ENCODE results near the gene TIPARP. TPM values are rescaled to one million over a fixed set of nuclear protein-coding genes. Genes with fewer than 3 reads are reported as not detected.
"Not testable (repeated sequence)": the region's sequence is repeated elsewhere in the genome, so short reads cannot be mapped to it uniquely, and the experiment has no call there.

TIPARP gene
- polyA plus RNA-seq, 1 experiment = 25.1 TPM

DNA sequence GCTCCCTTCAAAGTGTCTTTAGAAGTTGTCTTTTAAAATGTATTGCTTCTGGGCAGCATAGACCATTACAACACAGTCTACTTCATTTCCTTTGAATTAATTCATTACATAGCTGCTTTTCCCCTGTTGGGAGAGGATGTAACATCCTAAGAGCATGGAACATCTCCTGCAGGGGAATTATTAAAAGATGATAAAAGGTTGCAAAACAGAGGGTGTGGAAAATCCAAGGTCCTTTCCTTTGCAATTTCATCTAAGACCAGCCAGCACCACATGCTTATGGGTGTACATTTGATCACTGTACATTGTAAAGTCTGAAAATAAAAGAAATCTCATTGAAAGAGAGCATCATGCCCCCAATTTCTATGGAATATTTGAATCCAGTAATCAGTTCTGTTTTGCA, 57.4 kb downstream of the TIPARP start:
- ChIA-PET CTCF (interaction anchor here (1.0 kb wide), 1 partner anchor 349 kb away, joined by 3 read pairs; no protein-coding TSS in a partner anchor), POLR2A (no interaction called here)
- DNase-seq (ENCODE audit: low read depth, low spot score) = no peak
- H3K27me3 ChIP-seq (ENCODE audit: control insufficient read depth, insufficient read depth, low read length) = no peaks in the 10 kb centered on the region
- no peaks in the 10 kb centered on the region for H3K9me3 ChIP-seq (ENCODE audit: control insufficient read depth, insufficient read depth, low read length)
- H3K27ac ChIP-seq (ENCODE audit: low read depth, low read length) = no peak overlapping the region
- H3K4me3 ChIP-seq (ENCODE audit: low read depth, low read length) = no peak overlapping the region
- no peak for TF ChIP-seq CTCF (IDR thresholded peaks at IDR 0.05; ENCODE audit: low read depth, low read length)

GRCh38 chr3:156732261-156732660, 57.9 kb downstream of the TIPARP start:
- no peaks in the 10 kb centered on the region for H3K27me3 ChIP-seq (ENCODE audit: control insufficient read depth, insufficient read depth, low read length)
- CTCF ChIA-PET = interaction anchor here (1.0 kb wide), 1 partner anchor 349 kb away, joined by 3 read pairs; no protein-coding TSS in a partner anchor
- H3K9me3 ChIP-seq (ENCODE audit: control insufficient read depth, insufficient read depth, low read length) = no peaks in the 10 kb centered on the region
- POLR2A ChIA-PET = no interaction called here
- no peak for TF ChIP-seq CTCF (IDR thresholded peaks at IDR 0.05; ENCODE audit: low read depth, low read length)
- no peak overlapping the region for H3K4me3 ChIP-seq (ENCODE audit: low read depth, low read length)
- DNase-seq (ENCODE audit: low read depth, low spot score) = no peak
- H3K27ac ChIP-seq (ENCODE audit: low read depth, low read length) = no peak overlapping the region

DNA sequence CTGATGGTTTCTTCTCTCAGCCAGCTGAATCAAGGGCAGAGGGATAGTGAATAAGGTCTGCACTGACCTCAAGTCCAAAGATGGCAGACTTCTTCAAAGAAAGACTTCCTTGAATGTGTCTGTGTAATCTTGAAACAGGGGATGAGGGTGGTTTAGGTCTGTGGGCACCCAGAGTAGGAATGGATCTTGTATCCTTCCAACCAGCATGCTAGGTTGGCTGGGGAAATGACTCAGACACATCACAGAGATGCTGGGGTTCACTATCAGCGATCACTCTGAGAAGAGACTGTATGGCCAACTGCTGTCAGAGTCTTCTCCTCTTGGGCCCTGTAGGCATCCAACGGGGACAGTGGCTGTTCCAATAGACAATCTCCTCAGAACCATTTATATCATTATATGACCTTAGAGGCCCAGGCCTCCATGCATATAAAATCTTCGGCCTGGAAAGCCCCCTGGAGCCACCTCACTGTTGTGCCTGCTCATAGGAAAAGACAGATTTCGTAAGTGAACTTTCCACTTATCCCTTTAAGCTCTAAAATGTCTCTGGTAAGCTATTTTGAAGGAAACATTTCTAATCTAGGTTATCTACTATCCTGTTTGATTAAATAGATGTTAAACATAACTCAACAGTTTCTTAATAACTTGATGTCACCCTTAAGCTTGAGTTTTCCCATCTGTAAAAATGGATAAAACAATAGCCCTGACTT, 58.5 kb downstream of the TIPARP start:
- CTCF ChIA-PET = interaction anchor here (1.0 kb wide), 1 partner anchor 348 kb away, joined by 3 read pairs; no protein-coding TSS in a partner anchor
- H3K4me3 ChIP-seq (ENCODE audit: low read depth, low read length) = no peak overlapping the region
- H3K27me3 ChIP-seq (ENCODE audit: control insufficient read depth, insufficient read depth, low read length) = no peaks in the 10 kb centered on the region
- no peak for DNase-seq (ENCODE audit: low read depth, low spot score)
- POLR2A ChIA-PET = no interaction called here
- no peaks in the 10 kb centered on the region for H3K9me3 ChIP-seq (ENCODE audit: control insufficient read depth, insufficient read depth, low read length)
- H3K27ac ChIP-seq (ENCODE audit: low read depth, low read length) = no peak overlapping the region
- TF ChIP-seq CTCF (IDR thresholded peaks at IDR 0.05; ENCODE audit: low read depth, low read length) = no peak

DNA sequence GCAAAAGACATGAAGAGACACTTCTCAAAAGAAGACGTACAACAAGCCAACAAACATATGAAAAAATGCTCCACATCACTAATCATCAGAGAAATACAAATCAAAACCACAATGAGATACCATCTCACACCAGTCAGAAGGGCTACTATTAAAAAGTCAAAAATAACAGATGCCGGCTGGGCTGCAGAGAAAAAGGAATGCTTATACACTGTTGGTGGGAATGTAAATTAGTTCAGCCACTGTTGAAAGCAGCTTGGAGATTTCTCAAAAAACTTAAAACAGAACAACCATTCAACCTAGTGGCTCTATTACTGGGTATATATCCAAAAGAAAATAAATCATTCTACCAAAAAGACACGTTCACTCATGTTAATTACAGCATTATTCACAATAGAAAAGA, 60.3 kb downstream of the TIPARP start:
- H3K27me3 ChIP-seq (ENCODE audit: control insufficient read depth, insufficient read depth, low read length); H3K27ac ChIP-seq (ENCODE audit: low read depth, low read length); DNase-seq (ENCODE audit: low read depth, low spot score); H3K9me3 ChIP-seq (ENCODE audit: control insufficient read depth, insufficient read depth, low read length); POLR2A ChIA-PET; CTCF ChIA-PET; H3K4me3 ChIP-seq (ENCODE audit: low read depth, low read length): not testable (repeated sequence)

GRCh38 chr3:156735471-156735870, 61.1 kb downstream of the TIPARP start:
- no peak overlapping the region for H3K27ac ChIP-seq (ENCODE audit: low read depth, low read length)
- H3K9me3 ChIP-seq (ENCODE audit: control insufficient read depth, insufficient read depth, low read length) = no peaks in the 10 kb centered on the region; the same call in 1 of the 2 replicates
- ChIA-PET CTCF (no interaction called here), POLR2A (no interaction called here)
- no peak overlapping the region for H3K4me3 ChIP-seq (ENCODE audit: low read depth, low read length)
- no peaks in the 10 kb centered on the region for H3K27me3 ChIP-seq (ENCODE audit: control insufficient read depth, insufficient read depth, low read length)
- DNase-seq (ENCODE audit: low read depth, low spot score) = no peak
- TF ChIP-seq CTCF (IDR thresholded peaks at IDR 0.05; ENCODE audit: low read depth, low read length) = no peak

DNA sequence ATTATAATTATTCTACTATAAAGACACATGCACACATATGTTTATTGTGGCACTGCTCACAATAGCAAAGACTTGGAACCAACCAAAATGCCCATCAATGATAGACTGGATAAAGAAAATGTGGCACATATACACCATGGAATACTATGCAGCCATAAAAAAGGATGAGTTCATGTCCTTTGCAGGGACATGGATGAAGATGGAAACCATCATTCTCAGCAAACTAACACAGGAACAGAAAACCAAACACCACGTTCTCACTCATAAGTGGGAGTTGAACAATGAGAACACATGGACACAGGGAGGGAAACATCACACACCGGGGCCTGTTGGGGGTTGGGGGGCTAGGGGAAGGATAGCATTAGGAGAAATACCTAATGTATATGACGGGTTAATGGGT, 62.7 kb downstream of the TIPARP start:
- H3K27me3 ChIP-seq (ENCODE audit: control insufficient read depth, insufficient read depth, low read length); POLR2A ChIA-PET; H3K4me3 ChIP-seq (ENCODE audit: low read depth, low read length); DNase-seq (ENCODE audit: low read depth, low spot score); H3K27ac ChIP-seq (ENCODE audit: low read depth, low read length); H3K9me3 ChIP-seq (ENCODE audit: control insufficient read depth, insufficient read depth, low read length): not testable (repeated sequence)
- CTCF ChIA-PET = interaction anchor here (1.5 kb wide), 1 partner anchor 400 kb away, joined by 4 read pairs; no protein-coding TSS in a partner anchor
